C4-2B (cell line): Measurements from ENCODE around the gene ZNF407.

ENCODE experiments used
- ZFX ChIP-seq: fragments of 450-650 bp; IDR thresholded peaks from 2 replicates; pipeline ENCODE4 v1.6.1; 2017
- TF ChIP-seq, protein P1 (sequence below): fragments of 450-650 bp; conservative IDR thresholded peaks from 2 replicates; pipeline ENCODE4 v1.5.1; 2017; ENCODE audit warnings: mild to moderate bottlenecking

DNA sequence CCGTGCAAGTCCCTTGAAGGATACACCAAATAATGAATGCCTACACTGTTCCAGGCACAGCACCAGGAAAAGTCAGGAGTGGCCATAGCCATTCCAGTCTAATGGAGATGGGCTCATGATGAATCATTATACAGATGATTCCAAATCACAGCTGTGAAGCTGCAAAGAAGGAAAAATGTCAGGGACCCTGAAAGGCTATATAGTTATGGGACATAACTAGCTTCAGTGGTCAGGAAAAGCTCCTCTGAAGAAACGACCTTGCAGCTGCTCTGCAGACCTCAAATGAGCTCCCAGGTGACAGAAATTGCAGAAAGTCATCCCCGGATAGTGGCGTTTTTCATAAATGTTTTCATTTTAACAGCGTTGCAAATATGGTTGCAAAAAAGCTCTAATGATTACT is 410.5 kb downstream of the ZNF407 start:
- TF ChIP-seq, protein P1, sequence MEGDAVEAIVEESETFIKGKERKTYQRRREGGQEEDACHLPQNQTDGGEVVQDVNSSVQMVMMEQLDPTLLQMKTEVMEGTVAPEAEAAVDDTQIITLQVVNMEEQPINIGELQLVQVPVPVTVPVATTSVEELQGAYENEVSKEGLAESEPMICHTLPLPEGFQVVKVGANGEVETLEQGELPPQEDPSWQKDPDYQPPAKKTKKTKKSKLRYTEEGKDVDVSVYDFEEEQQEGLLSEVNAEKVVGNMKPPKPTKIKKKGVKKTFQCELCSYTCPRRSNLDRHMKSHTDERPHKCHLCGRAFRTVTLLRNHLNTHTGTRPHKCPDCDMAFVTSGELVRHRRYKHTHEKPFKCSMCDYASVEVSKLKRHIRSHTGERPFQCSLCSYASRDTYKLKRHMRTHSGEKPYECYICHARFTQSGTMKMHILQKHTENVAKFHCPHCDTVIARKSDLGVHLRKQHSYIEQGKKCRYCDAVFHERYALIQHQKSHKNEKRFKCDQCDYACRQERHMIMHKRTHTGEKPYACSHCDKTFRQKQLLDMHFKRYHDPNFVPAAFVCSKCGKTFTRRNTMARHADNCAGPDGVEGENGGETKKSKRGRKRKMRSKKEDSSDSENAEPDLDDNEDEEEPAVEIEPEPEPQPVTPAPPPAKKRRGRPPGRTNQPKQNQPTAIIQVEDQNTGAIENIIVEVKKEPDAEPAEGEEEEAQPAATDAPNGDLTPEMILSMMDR = no peak
- TF ChIP-seq ZFX = no peak
